Measurements from ENCODE around the gene LMO2.
A peak's percentile ranks its signal among the peaks of the same experiment; 100 is the strongest.

The LMO2 gene

GRCh38 chr11:33885338-33886005 is 6.4 kb downstream of the LMO2 start:
- DNase-seq = no peak

DNA sequence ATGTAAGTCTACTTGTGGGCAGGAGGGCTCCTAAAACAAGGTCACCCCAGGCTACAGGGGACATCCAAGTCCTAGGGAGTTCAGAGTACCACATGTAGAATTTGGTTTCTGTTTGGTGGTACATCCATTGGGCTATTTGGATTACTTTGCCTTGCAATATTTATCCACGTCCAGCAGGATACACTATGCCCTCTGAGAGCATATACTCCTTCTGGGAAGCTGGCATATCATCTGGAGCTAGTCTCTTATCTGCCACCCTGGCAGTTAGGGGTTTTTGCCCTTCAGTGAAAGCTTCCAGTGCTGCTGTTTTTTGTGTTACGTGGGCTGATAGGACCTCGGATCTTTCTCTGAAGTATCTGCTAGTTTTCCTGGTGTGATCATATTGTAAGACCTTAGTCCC is 7.3 kb downstream of the LMO2 start:
- no peak for DNase-seq

DNA sequence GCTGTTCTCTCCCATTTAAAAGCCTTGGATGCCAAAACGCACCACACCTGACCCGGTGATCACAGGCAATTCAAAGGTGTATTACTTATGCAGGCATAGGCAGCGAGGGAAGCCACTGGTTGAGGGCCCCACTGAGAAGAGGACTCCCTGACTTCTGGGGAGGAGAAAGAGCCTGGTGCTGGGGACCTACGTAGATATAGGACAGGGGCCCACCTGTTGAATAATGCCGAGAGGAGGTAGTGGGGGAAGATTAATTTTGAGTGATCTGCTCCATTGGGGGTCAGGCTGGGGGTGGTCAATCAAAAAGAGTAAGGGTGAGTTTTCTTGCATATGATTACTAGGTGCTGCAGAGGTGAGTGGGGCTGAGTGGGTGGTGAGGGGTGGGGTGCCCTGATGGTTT is 7.8 kb downstream of the LMO2 start:
- DNase-seq = no peak

- no peak for DNase-seq
Observed at GRCh38 chr11:33881651-33882503, 10.0 kb downstream of the LMO2 start.

- DNase-seq = no peak
Observed at GRCh38 chr11:33880979-33881378, 10.9 kb downstream of the LMO2 start.

DNA sequence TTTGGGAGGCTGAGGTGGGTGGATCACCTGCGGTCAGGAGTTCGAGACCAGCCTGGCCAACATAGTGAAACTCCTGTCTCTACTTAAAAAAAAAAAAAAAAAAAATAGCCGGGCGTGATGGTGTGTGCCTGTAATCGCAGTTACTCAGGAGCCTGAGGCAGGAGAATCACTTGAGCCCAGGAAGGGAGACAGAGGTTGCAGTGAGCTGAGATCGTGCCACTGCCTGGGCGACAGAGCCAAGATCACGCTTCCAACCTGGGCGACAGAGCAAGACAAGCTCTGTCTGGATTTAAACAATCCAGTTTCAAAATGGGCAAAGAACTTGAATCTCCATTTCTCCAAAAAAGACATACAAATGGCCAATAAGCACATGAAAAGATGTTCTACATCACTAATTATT is 12.5 kb downstream of the LMO2 start:
- DNase-seq = no peak

- DNase-seq = no peak
Observed at GRCh38 chr11:33877038-33877437, 14.8 kb downstream of the LMO2 start.

DNA sequence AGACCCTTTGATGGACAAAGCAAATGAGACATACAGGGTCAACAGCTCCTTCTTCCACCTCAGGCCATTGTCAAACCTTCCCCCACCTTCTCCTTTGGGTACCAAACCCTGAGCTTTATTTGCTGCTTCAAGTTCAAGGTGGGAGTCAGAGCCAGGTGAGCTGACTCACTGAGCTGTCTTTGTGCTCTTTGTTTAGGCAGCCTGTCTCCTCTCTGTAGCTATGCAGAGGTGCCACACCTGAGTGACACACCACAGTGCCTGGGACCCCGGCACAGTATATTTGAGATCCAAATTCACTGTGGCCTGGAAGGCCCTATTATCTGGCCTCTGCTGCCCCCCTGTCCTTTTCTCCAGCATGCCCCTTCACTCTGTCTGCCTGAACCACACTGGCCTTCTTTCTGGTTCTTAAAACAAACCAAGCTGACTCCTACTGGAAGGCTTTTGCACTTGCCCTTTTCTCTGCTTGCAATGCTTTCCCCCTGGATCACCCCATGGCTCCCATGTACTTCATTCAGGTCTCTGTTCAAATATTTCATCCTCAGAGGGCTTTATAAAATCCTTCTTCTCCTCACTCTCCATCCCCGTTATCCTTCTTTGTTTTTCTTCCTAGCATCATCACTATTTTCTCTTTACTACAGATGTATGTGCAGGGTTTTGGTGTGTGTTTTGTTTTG is 16.1 kb downstream of the LMO2 start:
- no peak for DNase-seq

DNA sequence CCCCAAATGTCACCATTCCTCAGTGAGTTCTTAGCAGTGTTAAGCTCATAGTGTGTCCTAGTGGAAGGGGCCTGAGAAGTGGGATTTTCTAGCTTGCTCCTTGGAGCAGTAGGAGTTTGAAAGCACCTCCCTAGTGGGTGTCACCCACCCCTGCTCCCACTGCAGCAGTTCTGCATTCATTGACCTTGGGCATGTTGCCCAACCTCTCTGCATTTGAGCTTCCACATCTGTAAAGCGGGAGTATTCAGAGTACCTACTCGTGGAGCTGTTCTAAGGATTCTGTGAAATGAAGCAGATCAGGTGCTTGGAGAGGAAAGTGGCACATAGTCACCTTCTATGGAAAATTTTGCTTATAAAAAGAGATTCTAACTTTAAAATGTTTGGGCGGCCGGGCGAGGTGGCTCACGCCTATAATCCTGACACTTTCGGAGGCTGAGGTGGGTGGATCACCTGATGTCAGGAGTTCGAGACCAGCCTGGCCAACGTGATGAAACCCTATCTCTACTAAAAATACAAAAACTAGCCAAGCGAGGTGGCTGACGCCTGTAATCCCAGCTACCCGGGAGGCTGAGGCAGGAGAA is 16.9 kb downstream of the LMO2 start:
- DNase-seq = no peak

DNA sequence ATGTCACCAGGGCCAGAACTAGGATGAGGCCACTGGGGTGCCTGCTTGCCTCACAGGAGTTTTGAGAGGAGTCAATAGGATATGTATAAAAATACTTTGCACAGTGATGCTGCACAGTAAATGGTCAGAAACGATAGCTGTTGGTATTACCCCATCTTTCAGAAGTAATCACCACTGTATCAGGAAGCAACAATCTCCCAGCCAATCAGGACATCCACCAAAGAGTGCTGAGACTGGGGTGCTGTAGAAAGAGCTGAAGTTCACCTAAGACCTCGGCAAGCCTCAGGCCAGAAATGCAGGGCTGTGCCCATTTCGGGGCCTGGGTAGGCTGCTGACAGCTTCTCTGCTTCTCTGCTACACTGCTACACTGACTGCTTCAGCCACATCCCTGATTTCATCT is 17.4 kb downstream of the LMO2 start:
- no peak for DNase-seq

DNA sequence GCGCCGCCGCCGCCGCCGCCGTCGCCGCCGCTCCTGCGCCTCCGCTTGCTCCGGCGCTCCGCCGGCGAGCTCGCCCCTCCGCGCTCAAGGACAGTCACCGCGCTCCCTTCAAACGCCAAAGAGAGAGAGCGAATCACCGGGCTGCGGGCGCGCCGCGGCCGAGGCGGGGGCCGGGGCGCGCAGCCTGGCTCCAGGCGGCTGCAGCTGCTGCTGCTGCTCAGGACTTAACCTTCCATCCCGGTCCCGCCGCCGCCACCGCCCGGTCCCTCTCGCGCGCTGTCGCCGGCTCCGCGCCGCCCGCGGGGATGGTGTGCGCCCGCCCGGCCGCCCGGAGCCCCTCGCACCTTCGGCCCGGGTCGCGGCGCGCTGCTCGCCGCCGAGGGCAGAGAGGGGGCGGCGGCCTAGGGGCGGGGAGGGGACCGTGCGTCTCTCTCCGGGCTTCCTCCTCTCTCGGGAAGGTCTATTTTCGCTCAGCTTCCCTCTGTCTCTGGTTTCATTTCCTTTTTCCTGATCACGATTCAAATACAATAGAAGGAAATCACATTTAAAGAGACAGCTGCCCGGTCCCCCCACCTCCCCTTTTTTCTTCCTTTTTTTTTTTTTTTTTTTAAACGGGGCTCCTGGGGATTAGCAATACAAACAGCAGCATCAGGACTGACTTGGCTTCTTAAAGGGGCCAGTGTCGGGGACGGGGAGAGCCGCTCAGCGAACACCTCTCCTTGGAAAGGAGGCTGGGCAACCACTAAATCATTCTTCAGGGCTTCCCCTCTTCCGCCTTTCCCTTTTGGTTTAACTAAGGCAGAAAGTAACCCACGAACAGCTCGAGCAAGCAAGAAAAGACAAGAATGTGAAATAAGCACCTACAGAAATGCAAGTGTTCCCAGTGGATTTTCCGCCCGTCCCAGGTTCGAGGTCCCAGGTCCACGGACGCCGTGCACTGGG is 22.1 kb downstream of the LMO2 start:
- DNase-seq = peak; percentile 78

DNA sequence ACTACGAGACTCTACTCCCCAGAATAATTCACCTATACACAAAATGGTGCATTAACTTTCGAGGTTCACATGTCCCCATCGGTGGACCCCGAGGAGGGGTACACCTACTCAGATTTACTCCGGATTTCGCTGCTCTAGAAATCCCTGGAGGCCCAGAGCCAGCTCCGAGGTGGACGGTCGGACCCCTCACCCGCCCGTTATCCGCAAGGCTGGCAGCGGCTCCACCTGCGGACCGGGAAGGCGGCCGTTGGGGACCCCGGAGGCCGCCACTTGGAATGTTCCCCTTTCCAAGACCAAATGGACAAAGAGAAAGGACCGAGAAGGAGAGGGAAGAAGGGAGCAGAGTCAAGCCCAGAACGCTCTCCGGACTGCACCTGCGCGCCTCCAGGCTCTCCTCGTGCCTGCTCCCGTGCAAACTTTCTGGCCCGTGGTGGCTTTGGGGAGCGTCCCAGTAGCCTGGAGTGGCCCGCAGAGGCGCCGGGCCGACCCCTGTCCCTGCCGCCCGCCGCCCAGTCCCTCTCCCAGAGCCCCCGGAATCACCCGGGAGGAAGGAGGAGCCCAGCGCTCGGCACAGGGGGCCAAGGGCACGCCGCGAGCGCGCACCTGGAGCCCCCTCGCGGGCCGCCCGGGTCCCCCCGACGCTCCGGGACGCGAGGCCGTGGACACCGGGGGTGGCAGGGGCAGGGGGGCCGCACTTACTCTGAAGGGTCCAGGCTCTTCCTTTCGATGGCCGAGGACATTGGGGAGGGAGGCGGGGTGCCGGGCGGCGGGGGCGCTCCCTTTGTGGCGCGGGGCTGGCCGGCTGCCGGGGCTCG is 23.0 kb downstream of the LMO2 start:
- peak; percentile 59 for DNase-seq

DNA sequence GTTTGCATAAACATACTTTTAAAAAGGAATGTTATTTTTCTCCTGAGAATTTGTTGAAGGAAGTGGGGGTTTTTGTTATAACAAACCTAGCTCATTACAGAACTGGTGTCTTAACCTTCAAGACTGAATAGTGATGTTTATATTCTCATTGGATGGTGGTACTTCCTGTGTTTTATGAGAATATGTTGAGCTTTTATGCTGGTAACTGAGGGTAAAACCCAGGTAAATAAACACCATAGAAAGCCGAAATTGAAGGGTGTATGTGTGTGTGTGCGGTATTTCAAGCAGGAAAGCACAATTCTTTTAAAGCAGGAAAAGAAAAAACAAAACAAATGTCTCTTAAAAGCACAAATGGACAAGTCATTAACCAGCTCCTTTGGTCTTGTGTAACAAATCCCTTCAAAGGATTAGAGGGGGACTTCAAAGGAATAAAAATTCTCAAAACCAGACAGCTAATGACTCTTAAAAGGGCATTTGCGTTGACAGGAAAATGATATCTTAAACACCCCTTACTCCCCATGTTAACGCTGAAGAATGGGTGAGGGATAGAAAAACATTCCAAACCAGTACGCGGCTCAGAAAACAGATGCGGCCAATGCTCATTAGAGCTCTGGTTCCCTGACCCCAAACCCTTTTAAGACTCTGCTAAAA is 23.8 kb downstream of the LMO2 start:
- DNase-seq = peak; percentile 58

DNA sequence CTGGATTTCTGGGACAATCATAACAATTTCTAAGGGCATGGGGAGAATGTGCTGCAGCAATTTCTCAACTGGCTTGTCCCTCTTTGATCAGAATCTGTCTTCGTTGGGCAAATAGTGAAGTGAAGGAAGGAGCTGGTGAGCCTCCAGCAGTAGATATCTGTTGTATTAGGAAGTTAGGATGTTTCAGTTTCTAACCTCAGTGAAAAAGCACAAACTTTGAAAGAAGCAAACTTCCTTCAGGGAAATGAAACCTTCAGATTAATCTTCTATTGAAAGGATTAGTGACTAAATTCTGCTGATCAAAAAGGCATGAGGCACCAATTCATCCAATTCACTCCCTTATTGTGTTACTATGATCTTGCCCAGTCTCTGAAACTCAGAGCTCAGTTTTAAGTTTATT is 24.3 kb downstream of the LMO2 start:
- no peak for DNase-seq

DNA sequence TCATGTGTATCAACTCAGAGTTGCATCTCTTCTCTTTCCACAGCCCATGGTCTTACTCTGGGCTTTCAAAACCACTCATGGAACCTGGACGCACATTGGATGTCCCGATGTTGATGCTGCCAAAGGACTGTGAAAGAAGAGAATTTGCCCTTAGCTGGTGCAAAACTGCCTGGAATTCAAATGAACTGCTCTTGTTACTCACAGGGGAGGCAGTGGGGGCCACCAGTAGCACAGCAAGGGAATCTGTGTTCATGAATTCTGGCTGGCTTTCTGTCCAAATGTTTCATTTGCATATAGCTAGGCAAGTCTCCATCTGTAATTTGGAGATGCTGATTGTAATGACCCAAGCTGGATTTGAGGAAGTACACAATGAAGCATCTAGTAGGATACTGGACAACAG is 24.9 kb downstream of the LMO2 start:
- DNase-seq = no peak

- no peak for DNase-seq
Observed at GRCh38 chr11:33864479-33864878, 27.4 kb downstream of the LMO2 start.

DNA sequence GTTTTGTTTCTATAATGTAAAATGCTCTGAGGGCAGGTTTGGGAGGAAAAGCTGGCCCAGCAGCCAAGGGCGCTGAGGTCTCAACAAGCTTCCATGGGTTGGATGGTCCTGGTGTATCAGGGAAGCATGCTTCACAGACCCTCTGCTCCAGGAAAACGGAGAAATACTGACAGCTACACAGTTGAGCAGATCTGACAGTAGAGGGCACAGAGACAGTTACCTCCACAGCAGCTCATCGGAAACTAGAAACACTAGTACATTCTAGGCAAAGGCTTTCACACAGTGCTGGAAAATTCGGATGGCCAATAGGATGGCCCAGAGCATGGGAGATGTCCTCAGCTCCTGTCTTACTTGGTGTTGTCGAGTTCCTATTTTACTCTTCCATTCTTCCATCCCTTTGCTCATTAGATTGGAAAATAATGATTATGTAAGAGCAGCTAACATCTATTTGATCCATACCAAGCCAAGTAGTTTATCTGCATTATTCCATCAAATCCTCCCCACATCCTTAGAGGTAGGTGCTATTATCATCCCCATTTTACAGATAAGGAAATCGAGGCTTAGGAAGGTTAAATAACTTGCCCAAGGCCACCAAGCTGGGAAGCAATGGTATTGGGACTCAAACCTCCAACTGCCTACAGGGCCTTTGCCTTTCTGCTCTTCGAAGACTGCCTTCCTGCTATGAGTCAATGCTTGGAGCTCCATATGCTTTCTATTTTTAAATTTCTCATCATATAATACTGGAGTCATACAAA is 28.3 kb downstream of the LMO2 start:
- no peak for DNase-seq

- DNase-seq = peak; percentile 14
Observed at GRCh38 chr11:33861941-33862589, 29.8 kb downstream of the LMO2 start.

DNA sequence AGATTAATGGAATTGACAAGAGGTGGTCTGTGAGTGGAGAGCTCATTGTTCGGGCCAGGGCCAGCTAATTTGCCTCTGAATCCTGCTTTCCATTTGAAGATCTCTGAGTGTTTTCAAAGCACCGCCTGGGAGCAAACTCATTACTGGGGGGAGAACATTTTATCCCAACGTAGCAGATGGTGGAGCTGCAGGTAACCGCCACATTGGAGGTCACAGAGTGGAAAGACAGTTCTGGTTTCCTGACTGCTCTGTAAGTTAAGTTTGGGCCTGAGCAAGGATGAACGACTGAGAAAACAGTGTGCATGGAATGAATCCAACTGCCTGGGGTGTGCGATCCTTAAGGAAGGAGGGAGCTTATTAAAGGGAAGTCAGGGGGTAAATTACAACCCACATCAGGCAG is 30.5 kb downstream of the LMO2 start:
- DNase-seq = no peak

GRCh38 chr11:33860926-33861325 is 30.9 kb downstream of the LMO2 start:
- DNase-seq = no peak

Measured in eye (tissue), 1 donor.